Astrocyte (in vitro differentiated cells and primary cell): ENCODE measurements around the gene AGL. TPM values are rescaled to one million over a fixed set of nuclear protein-coding genes. Genes with fewer than 3 reads are reported as not detected.

Experiments used
- DNase-seq: peaks from one replicate; pipeline ENCODE4 v3.0.0-alpha.2; 2010; ENCODE audit warnings: low read depth
- FAIRE-seq: peaks from 2 replicates; lab custom pipeline; 2011; peaks lifted over from hg19 to GRCh38; lab: Jason Lieb, UNC
- H2AFZ ChIP-seq: 2 replicates; pipeline ENCODE4 v1.6.0; 2012; ENCODE audit warnings: low read depth, low read length, inconsistent platforms
- H3K27ac ChIP-seq: 2 replicates; pipeline ENCODE4 v1.5.1; 2011; ENCODE audit warnings: low read depth, low read length, inconsistent platforms
- H3K27me3 ChIP-seq: 2 replicates; pipeline ENCODE4 v1.6.0; 2011; ENCODE audit warnings: low read length, inconsistent platforms; ENCODE audit not compliant: insufficient read depth
- H3K36me3 ChIP-seq: 2 replicates; pipeline ENCODE4 v1.5.1; 2011; ENCODE audit warnings: low read length, inconsistent platforms; ENCODE audit not compliant: insufficient read depth
- H3K4me1 ChIP-seq: 2 replicates; pipeline ENCODE4 v1.5.1; 2011; ENCODE audit warnings: low read length, inconsistent platforms; ENCODE audit not compliant: insufficient read depth
- H3K4me2 ChIP-seq: 2 replicates; pipeline ENCODE4 v1.6.0; 2012; ENCODE audit warnings: low read length, inconsistent platforms
- H3K4me3 ChIP-seq: 2 replicates; pipeline ENCODE4 v1.5.1; 2011; ENCODE audit warnings: low read depth, mild to moderate bottlenecking, low read length, inconsistent platforms; ENCODE audit not compliant: insufficient read depth
- H3K79me2 ChIP-seq: 2 replicates; pipeline ENCODE4 v1.6.0; 2012; ENCODE audit warnings: mild to moderate bottlenecking, low read length, inconsistent platforms; ENCODE audit not compliant: insufficient read depth
- H3K9ac ChIP-seq: 2 replicates; pipeline ENCODE4 v1.6.0; 2012; ENCODE audit warnings: mild to moderate bottlenecking, low read length, inconsistent platforms
- H3K9me3 ChIP-seq: 2 replicates; pipeline ENCODE4 v1.5.1; 2012; ENCODE audit warnings: low read depth, mild to moderate bottlenecking, low read length, inconsistent platforms; ENCODE audit not compliant: insufficient read depth
- H4K20me1 ChIP-seq: 2 replicates; pipeline ENCODE4 v1.6.0; 2012; ENCODE audit warnings: low read length, inconsistent platforms; ENCODE audit not compliant: insufficient read depth
- H3K27ac Mint-ChIP-seq: one replicate; pipeline ENCODE4 v1.8.0; 2021; ENCODE audit warnings: mild to moderate bottlenecking, mixed read lengths; ENCODE audit not compliant: unreplicated experiment
- H3K27me3 Mint-ChIP-seq: one replicate; pipeline ENCODE4 v1.8.0; 2021; ENCODE audit warnings: low read depth, mixed read lengths; ENCODE audit not compliant: unreplicated experiment
- H3K36me3 Mint-ChIP-seq: one replicate; pipeline ENCODE4 v1.8.0; 2021; ENCODE audit warnings: low read depth, mixed read lengths; ENCODE audit not compliant: unreplicated experiment
- H3K4me1 Mint-ChIP-seq: one replicate; pipeline ENCODE4 v1.8.0; 2021; ENCODE audit warnings: low read depth, mixed read lengths; ENCODE audit not compliant: unreplicated experiment
- H3K4me3 Mint-ChIP-seq: one replicate; pipeline ENCODE4 v1.8.0; 2021; ENCODE audit warnings: mild to moderate bottlenecking, moderate library complexity, mixed read lengths; ENCODE audit not compliant: unreplicated experiment
- H3K9me3 Mint-ChIP-seq: one replicate; pipeline ENCODE4 v1.8.0; 2021; ENCODE audit warnings: mild to moderate bottlenecking, mixed read lengths; ENCODE audit not compliant: unreplicated experiment
- EZH2 ChIP-seq: IDR thresholded peaks from 2 replicates; pipeline ENCODE4 v1.6.1; 2012; ENCODE audit warnings: mild to moderate bottlenecking, low read length, inconsistent platforms; ENCODE audit not compliant: insufficient read depth
- total RNA-seq: library from RNA; stranded (reverse); gene quantifications from 2 replicates; pipeline ENCODE4 v1.2.1, GENCODE V29; 2021
- TF ChIP-seq, protein P1 (sequence below): IDR thresholded peaks from 2 replicates; pipeline ENCODE4 v1.5.1; 2011; ENCODE audit warnings: low read depth, mild to moderate bottlenecking, inconsistent platforms, low read length, moderate library complexity; ENCODE audit not compliant: insufficient read depth

AGL gene
- total RNA-seq, 1 donor from 2014 or later = 11.7 TPM

- Mint-ChIP-seq H3K9me3 (no peaks in the 10 kb centered on the region), H3K27me3 (no peaks in the 10 kb centered on the region), H3K4me3 (no peak overlapping the region), H3K4me1 (no peaks in the 10 kb centered on the region), H3K27ac (no peak overlapping the region), H3K36me3 (peaks cover 8% of the 10 kb centered on the region)
- Histone ChIP-seq H2AFZ (no peak overlapping the region), H3K9ac (no peak overlapping the region), H3K4me2 (no peak overlapping the region), H3K4me1 (no peaks in the 10 kb centered on the region), H3K27me3 (no peaks in the 10 kb centered on the region), H3K9me3 (no peaks in the 10 kb centered on the region), H4K20me1 (no peaks in the 10 kb centered on the region), H3K4me3 (no peak overlapping the region), H3K79me2 (no peaks in the 10 kb centered on the region), H3K27ac (no peak overlapping the region), H3K36me3 (no peaks in the 10 kb centered on the region)
- FAIRE-seq (no peak), DNase-seq (no peak)
- TF ChIP-seq EZH2 = no peak
- TF ChIP-seq, protein P1, sequence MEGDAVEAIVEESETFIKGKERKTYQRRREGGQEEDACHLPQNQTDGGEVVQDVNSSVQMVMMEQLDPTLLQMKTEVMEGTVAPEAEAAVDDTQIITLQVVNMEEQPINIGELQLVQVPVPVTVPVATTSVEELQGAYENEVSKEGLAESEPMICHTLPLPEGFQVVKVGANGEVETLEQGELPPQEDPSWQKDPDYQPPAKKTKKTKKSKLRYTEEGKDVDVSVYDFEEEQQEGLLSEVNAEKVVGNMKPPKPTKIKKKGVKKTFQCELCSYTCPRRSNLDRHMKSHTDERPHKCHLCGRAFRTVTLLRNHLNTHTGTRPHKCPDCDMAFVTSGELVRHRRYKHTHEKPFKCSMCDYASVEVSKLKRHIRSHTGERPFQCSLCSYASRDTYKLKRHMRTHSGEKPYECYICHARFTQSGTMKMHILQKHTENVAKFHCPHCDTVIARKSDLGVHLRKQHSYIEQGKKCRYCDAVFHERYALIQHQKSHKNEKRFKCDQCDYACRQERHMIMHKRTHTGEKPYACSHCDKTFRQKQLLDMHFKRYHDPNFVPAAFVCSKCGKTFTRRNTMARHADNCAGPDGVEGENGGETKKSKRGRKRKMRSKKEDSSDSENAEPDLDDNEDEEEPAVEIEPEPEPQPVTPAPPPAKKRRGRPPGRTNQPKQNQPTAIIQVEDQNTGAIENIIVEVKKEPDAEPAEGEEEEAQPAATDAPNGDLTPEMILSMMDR = no peak
These were observed 8.1 kb downstream of the AGL start for GRCh38 chr1:99858286-99858685.

DNA sequence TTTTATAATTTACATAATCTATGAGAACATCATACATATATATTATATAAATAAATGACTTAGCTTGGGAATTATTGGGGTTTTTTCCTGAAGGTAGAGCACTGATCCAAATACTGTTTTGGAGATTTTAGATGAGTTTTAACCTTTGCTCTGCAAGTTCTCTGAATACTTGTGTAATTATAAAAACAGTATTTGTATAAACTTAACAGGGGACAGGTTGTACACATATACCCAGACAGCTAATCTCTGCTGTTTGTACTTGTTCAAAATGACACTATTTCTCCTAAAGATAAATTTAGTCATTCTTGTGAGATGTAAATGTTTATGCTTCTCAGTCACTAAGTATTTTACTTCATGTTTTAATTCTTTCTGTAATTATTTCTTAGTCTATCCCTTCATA, 8.7 kb downstream of the AGL start:
- H3K36me3 Mint-ChIP-seq = peaks cover 6% of the 10 kb centered on the region
- no peaks in the 10 kb centered on the region for H3K4me1 ChIP-seq
- no peak overlapping the region for H3K4me3 ChIP-seq
- no peak overlapping the region for H3K4me3 Mint-ChIP-seq
- H3K27me3 ChIP-seq = no peaks in the 10 kb centered on the region
- H3K79me2 ChIP-seq = no peaks in the 10 kb centered on the region
- H3K36me3 ChIP-seq = no peaks in the 10 kb centered on the region
- H3K27ac ChIP-seq = no peak overlapping the region
- H3K4me1 Mint-ChIP-seq = no peaks in the 10 kb centered on the region
- H3K4me2 ChIP-seq = no peak overlapping the region
- FAIRE-seq (no peak), DNase-seq (no peak)
- H3K9me3 Mint-ChIP-seq = no peaks in the 10 kb centered on the region
- H3K27me3 Mint-ChIP-seq = no peaks in the 10 kb centered on the region
- no peak overlapping the region for H3K27ac Mint-ChIP-seq
- H3K9me3 ChIP-seq = no peaks in the 10 kb centered on the region
- no peak overlapping the region for H2AFZ ChIP-seq
- H3K9ac ChIP-seq = no peak overlapping the region
- H4K20me1 ChIP-seq = no peaks in the 10 kb centered on the region
- TF ChIP-seq EZH2 = no peak
- TF ChIP-seq, protein P1 = no peak

DNA sequence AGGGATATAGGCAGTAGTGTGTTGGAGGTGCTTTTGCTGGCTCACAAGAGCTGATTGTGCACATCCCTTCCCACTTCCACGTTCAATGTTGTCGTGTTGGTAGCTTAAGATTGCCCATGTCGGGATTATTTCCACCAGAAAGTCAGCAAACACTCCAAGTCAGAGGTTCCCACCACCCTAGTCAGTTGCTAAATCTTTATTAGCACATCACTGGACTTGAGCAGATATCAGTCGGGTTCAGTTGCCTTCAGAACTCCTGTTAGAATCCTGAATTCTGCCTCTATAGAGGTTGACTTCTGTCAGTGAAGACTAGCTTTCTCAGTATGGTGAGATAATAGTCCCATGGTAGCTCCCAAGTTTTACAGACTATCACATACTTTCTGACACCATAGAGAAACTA, 10.5 kb downstream of the AGL start:
- H3K27me3 Mint-ChIP-seq = no peaks in the 10 kb centered on the region
- Histone ChIP-seq H3K4me1 (no peaks in the 10 kb centered on the region), H4K20me1 (no peaks in the 10 kb centered on the region), H2AFZ (no peak overlapping the region), H3K79me2 (no peaks in the 10 kb centered on the region), H3K27me3 (no peaks in the 10 kb centered on the region), H3K9ac (no peak overlapping the region), H3K36me3 (no peaks in the 10 kb centered on the region), H3K4me2 (no peak overlapping the region), H3K9me3 (no peaks in the 10 kb centered on the region), H3K27ac (no peak overlapping the region), H3K4me3 (no peak overlapping the region)
- TF ChIP-seq EZH2 = no peak
- TF ChIP-seq, protein P1 = no peak
- H3K4me1 Mint-ChIP-seq = no peaks in the 10 kb centered on the region
- H3K36me3 Mint-ChIP-seq = peaks cover 6% of the 10 kb centered on the region
- H3K4me3 Mint-ChIP-seq = no peak overlapping the region
- no peak for DNase-seq
- no peaks in the 10 kb centered on the region for H3K9me3 Mint-ChIP-seq
- no peak overlapping the region for H3K27ac Mint-ChIP-seq
- no peak for FAIRE-seq
